AG04450 (cell line): Measurements from ENCODE around the gene MIER2. TPM values are rescaled to one million over a fixed set of nuclear protein-coding genes. Genes with fewer than 3 reads are reported as not detected.
"Not testable (repeated sequence)": the region's sequence is repeated elsewhere in the genome, so short reads cannot be mapped to it uniquely, and the experiment has no call there.

ENCODE experiments used
- CTCF ChIA-PET: fragments of 300-600, 350-600 bp; formaldehyde crosslinking; extraction: SDS; loops from one replicate; lab custom pipeline; 2022; ENCODE audit warnings: antibody characterized with exemption, inconsistent platforms; lab: Charles Lee
- POLR2A ChIA-PET: fragments of 350-600 bp; formaldehyde crosslinking; extraction: SDS; loops from one replicate; lab custom pipeline; 2021; ENCODE audit warnings: antibody characterized with exemption, inconsistent platforms; lab: Yijun Ruan, JAX
- DNase-seq: peaks from one replicate; pipeline ENCODE4 v3.0.0-alpha.2; 2011; ENCODE audit warnings: low read depth, low spot score
- H3K27ac ChIP-seq: one replicate; pipeline ENCODE4 v1.5.1; 2012; ENCODE audit warnings: low read depth, low read length, control low read depth
- H3K27me3 ChIP-seq: one replicate; pipeline ENCODE4 v1.6.0; 2012; ENCODE audit warnings: low read length; ENCODE audit not compliant: control insufficient read depth, insufficient read depth
- H3K4me3 ChIP-seq: 2 replicates; pipeline ENCODE4 v1.5.1; 2011; ENCODE audit warnings: mild to moderate bottlenecking, low read depth, low read length, control low read depth
- H3K9me3 ChIP-seq: 2 replicates; pipeline ENCODE4 v1.5.1; 2012; ENCODE audit warnings: low read length; ENCODE audit not compliant: control insufficient read depth, insufficient read depth
- CTCF ChIP-seq: IDR thresholded peaks from 2 replicates; pipeline ENCODE4 v1.5.1; 2011; ENCODE audit warnings: low read depth, low read length, control low read depth, inconsistent platforms
- polyA plus RNA-seq: library from polyadenylated mRNA; depleted of rRNA; stranded (reverse); fragments of >200 nt; gene quantifications from 2 replicates; pipeline ENCODE4 v1.2.3, GENCODE V29; 2011

MIER2 gene
- polyA plus RNA-seq, 1 experiment: 14.5 TPM

GRCh38 chr19:384799-385169, 40.2 kb upstream of the MIER2 start:
- Histone ChIP-seq H3K4me3 (no peak overlapping the region), H3K27ac (no peak overlapping the region), H3K9me3 (peaks cover 5% of the 10 kb centered on the region; the same call in 1 of the 2 replicates), H3K27me3 (peaks cover 2% of the 10 kb centered on the region)
- no peak for TF ChIP-seq CTCF
- ChIA-PET CTCF (interaction anchor here (1.7 kb wide), 1 partner anchor 122 kb away, joined by 12 read pairs; no protein-coding TSS in a partner anchor), POLR2A (interaction anchor here (0.6 kb wide), 1 partner anchor 885 kb away, joined by 6 read pairs; no protein-coding TSS in a partner anchor)
- no peak for DNase-seq

GRCh38 chr19:383922-384798, 39.6 kb upstream of the MIER2 start:
- no peak overlapping the region for H3K4me3 ChIP-seq
- ChIA-PET POLR2A (interaction anchor here (0.6 kb wide), 3 partner anchors 25 to 886 kb away, joined by 3 to 7 read pairs (median 6); partner anchors contain the start of gene C2CD4C), CTCF (interaction anchor here (0.9 to 1.7 kb wide), 2 partner anchors 122 to 149 kb away, joined by 3 to 12 read pairs; no protein-coding TSS in a partner anchor)
- DNase-seq: no peak
- peak; percentile 39; the same call in 1 of the 2 replicates for TF ChIP-seq CTCF
- H3K27ac ChIP-seq: no peak overlapping the region
- H3K27me3 ChIP-seq: peaks cover 2% of the 10 kb centered on the region
- H3K9me3 ChIP-seq: peaks cover 7% of the 10 kb centered on the region; the same call in 1 of the 2 replicates

GRCh38 chr19:383040-383439, 38.4 kb upstream of the MIER2 start:
- no peak overlapping the region for H3K4me3 ChIP-seq
- CTCF ChIA-PET: interaction anchor here (0.5 kb wide), 1 partner anchor 123 kb away, joined by 12 read pairs; no protein-coding TSS in a partner anchor

GRCh38 chr19:382578-382977, 38.0 kb upstream of the MIER2 start:
- H3K4me3 ChIP-seq, POLR2A ChIA-PET, DNase-seq, H3K27me3 ChIP-seq, H3K27ac ChIP-seq: not testable (repeated sequence)
- peaks cover 14% of the 10 kb centered on the region; the same call in 1 of the 2 replicates for H3K9me3 ChIP-seq
- CTCF ChIA-PET: interaction anchor here (0.5 to 0.6 kb wide), 2 partner anchors 10 to 124 kb away, joined by 3 to 12 read pairs; no protein-coding TSS in a partner anchor

More at GRCh38 chr19:383040-383439, 38.4 kb upstream of the MIER2 start:
- H3K27ac ChIP-seq: no peak overlapping the region
- no peak for DNase-seq
- peaks cover 2% of the 10 kb centered on the region for H3K27me3 ChIP-seq
- peaks cover 13% of the 10 kb centered on the region; the same call in 1 of the 2 replicates for H3K9me3 ChIP-seq
- POLR2A ChIA-PET: no interaction called here
- TF ChIP-seq CTCF: no peak

- H3K27me3 ChIP-seq, H3K4me3 ChIP-seq, POLR2A ChIA-PET, DNase-seq, H3K27ac ChIP-seq: not testable (repeated sequence)
- peaks cover 14% of the 10 kb centered on the region; the same call in 1 of the 2 replicates for H3K9me3 ChIP-seq
- CTCF ChIA-PET: interaction anchor here (0.6 kb wide), 1 partner anchor 10 kb away, joined by 3 read pairs; no protein-coding TSS in a partner anchor
These were observed 37.3 kb upstream of the MIER2 start for GRCh38 chr19:381901-382300.

- CTCF ChIA-PET: not testable (repeated sequence)
These were observed 36.1 kb upstream of the MIER2 start for GRCh38 chr19:380618-381219.

More at GRCh38 chr19:380618-381219, 36.1 kb upstream of the MIER2 start:
- H3K27ac ChIP-seq, H3K4me3 ChIP-seq, POLR2A ChIA-PET, DNase-seq, H3K27me3 ChIP-seq: not testable (repeated sequence)
- H3K9me3 ChIP-seq: peaks cover 14% of the 10 kb centered on the region; the same call in 1 of the 2 replicates
